Smooth muscle cell (in vitro differentiated cells): Measurements from ENCODE around the gene GPI. TPM values are rescaled to one million over a fixed set of nuclear protein-coding genes. Genes with fewer than 3 reads are reported as not detected.
"Not testable (repeated sequence)": the region's sequence is repeated elsewhere in the genome, so short reads cannot be mapped to it uniquely, and the experiment has no call there.

ENCODE experiments used
- DNase-seq: peaks from one replicate; lab custom pipeline; 2025; ENCODE audit not compliant: unreplicated experiment; lab: John Stamatoyannopoulos, UW
- H2AFZ ChIP-seq: fragments of 200-600 bp; sonication (generic); 2 replicates; pipeline ENCODE4 v1.6.0; 2016; ENCODE audit warnings: antibody characterized with exemption, low read depth, mild to moderate bottlenecking
- H3F3A ChIP-seq: fragments of 200-600 bp; sonication (generic); 2 replicates; pipeline ENCODE4 v1.6.0; 2017; ENCODE audit warnings: antibody characterized with exemption, low read depth
- H3K27ac ChIP-seq: fragments of 200-600 bp; sonication (generic); 2 replicates; pipeline ENCODE4 v1.5.1; 2016; ENCODE audit warnings: low read depth, mild to moderate bottlenecking
- H3K27me3 ChIP-seq: fragments of 200-600 bp; sonication (generic); 2 replicates; pipeline ENCODE4 v1.6.1; 2016; ENCODE audit warnings: low read depth, mild to moderate bottlenecking
- H3K36me3 ChIP-seq: fragments of 200-600 bp; sonication (generic); 2 replicates; pipeline ENCODE4 v1.5.1; 2016; ENCODE audit warnings: low read depth
- H3K4me1 ChIP-seq: fragments of 200-600 bp; sonication (generic); 2 replicates; pipeline ENCODE4 v1.5.1; 2016; ENCODE audit warnings: low read depth
- H3K4me2 ChIP-seq: fragments of 200-600 bp; sonication (generic); 2 replicates; pipeline ENCODE4 v1.6.0; 2016; ENCODE audit warnings: mild to moderate bottlenecking
- H3K4me3 ChIP-seq: fragments of 200-600 bp; sonication (generic); 2 replicates; pipeline ENCODE4 v1.5.1; 2016; ENCODE audit warnings: mild to moderate bottlenecking
- H3K79me2 ChIP-seq: fragments of 200-600 bp; sonication (generic); 2 replicates; pipeline ENCODE4 v1.6.0; 2016; ENCODE audit warnings: low read depth, mild to moderate bottlenecking
- H3K9ac ChIP-seq: fragments of 200-600 bp; sonication (generic); 2 replicates; pipeline ENCODE4 v1.6.0; 2016; ENCODE audit warnings: low read depth
- H3K9me3 ChIP-seq: fragments of 200-600 bp; sonication (generic); replicated peaks from 2 replicates; pipeline ENCODE4 v1.5.1; 2016; ENCODE audit warnings: low read depth
- H4K20me1 ChIP-seq: fragments of 200-600 bp; sonication (generic); 2 replicates; pipeline ENCODE4 v1.6.0; 2016; ENCODE audit warnings: low read depth
- CTCF ChIP-seq: fragments of 200-600 bp; sonication (generic); IDR thresholded peaks from 2 replicates; pipeline ENCODE4 v1.5.1; 2017; ENCODE audit warnings: borderline replicate concordance, mild to moderate bottlenecking, antibody characterized with exemption; ENCODE audit not compliant: insufficient read depth, poor library complexity, severe bottlenecking
- WGBS: methylation state at CpG from one replicate; pipeline ENCODE4 v1.1.7; 2016; ENCODE audit warnings: low lambda C conversion rate; 5-methylcytosine and 5-hydroxymethylcytosine counted together
- polyA plus RNA-seq: library from polyadenylated mRNA; unstranded; fragments of >200 nt; fragmentation: Nextera tagmentation; extraction: Ambion mirVana; gene quantifications from 2 replicates; pipeline ENCODE4 v1.2.1, GENCODE V29; 2016
- total RNA-seq: library from RNA; depleted of rRNA; stranded (reverse); fragments of >200 nt; gene quantifications from 2 replicates; pipeline ENCODE4 v1.2.3, GENCODE V29; 2014

The GPI gene
- total and polyA plus RNA-seq, 2 experiments from 2014 or later, result 132 to 233 TPM

GRCh38 chr19:34368338-34368737 is 3.3 kb downstream of the GPI start:
- H3K27me3 ChIP-seq, result no peaks in the 10 kb centered on the region
- no peak overlapping the region for H3K27ac ChIP-seq
- peaks cover 38% of the 10 kb centered on the region for H3K79me2 ChIP-seq
- peaks cover 71% of the 10 kb centered on the region for H4K20me1 ChIP-seq
- H3K36me3 ChIP-seq, result peaks cover 11% of the 10 kb centered on the region
- H3K9ac ChIP-seq, result no peak overlapping the region
- no peaks in the 10 kb centered on the region for H3K9me3 ChIP-seq
- no peak for TF ChIP-seq CTCF
- no peak overlapping the region for H2AFZ ChIP-seq
- H3F3A ChIP-seq, result peaks cover 3% of the 10 kb centered on the region
- DNase-seq, result no peak
- no peak overlapping the region for H3K4me2 ChIP-seq
- no peak overlapping the region for H3K4me3 ChIP-seq
- H3K4me1 ChIP-seq, result peaks cover 4% of the 10 kb centered on the region
- WGBS, result 95% methylated on average over 10 of the region's 10 CpGs

- H3K36me3 ChIP-seq, result peaks cover 11% of the 10 kb centered on the region
- not testable (repeated sequence) for H3K4me3 ChIP-seq, H3K27me3 ChIP-seq, H3K9ac ChIP-seq, H3K9me3 ChIP-seq, H3K4me1 ChIP-seq, DNase-seq, H2AFZ ChIP-seq, H3F3A ChIP-seq, H3K4me2 ChIP-seq, H3K27ac ChIP-seq
- 96% methylated on average over 10 of the region's 10 CpGs for WGBS
- peaks cover 78% of the 10 kb centered on the region for H4K20me1 ChIP-seq
- peaks cover 38% of the 10 kb centered on the region for H3K79me2 ChIP-seq
Measured at GRCh38 chr19:34369166-34369565, 4.2 kb downstream of the GPI start.

- Histone ChIP-seq H3K4me2 (no peak overlapping the region), H3K9ac (no peak overlapping the region), H3K36me3 (peaks cover 11% of the 10 kb centered on the region), H2AFZ (no peak overlapping the region), H3K79me2 (peaks cover 38% of the 10 kb centered on the region), H3K27me3 (no peaks in the 10 kb centered on the region), H3F3A (no peaks in the 10 kb centered on the region), H3K4me1 (no peaks in the 10 kb centered on the region), H3K9me3 (no peaks in the 10 kb centered on the region), H3K4me3 (no peak overlapping the region), H4K20me1 (peaks cover 87% of the 10 kb centered on the region), H3K27ac (no peak overlapping the region)
- no peak for TF ChIP-seq CTCF
- WGBS, result 95% methylated on average over 8 of the region's 8 CpGs
- DNase-seq, result no peak
Measured at GRCh38 chr19:34370117-34370516, 5.1 kb downstream of the GPI start.

GRCh38 chr19:34370983-34371382 is 6.0 kb downstream of the GPI start:
- H3K4me3 ChIP-seq, result no peak overlapping the region
- no peaks in the 10 kb centered on the region for H3K4me1 ChIP-seq
- no peak overlapping the region for H3K27ac ChIP-seq
- TF ChIP-seq CTCF, result no peak
- H3K79me2 ChIP-seq, result peaks cover 29% of the 10 kb centered on the region
- H3F3A ChIP-seq, result no peaks in the 10 kb centered on the region
- peaks cover 94% of the 10 kb centered on the region for H4K20me1 ChIP-seq
- DNase-seq, result no peak
- WGBS, result 90% methylated on average over 4 of the region's 4 CpGs
- no peak overlapping the region for H3K4me2 ChIP-seq
- no peaks in the 10 kb centered on the region for H3K27me3 ChIP-seq
- no peak overlapping the region for H2AFZ ChIP-seq
- H3K36me3 ChIP-seq, result peaks cover 11% of the 10 kb centered on the region
- no peak overlapping the region for H3K9ac ChIP-seq
- H3K9me3 ChIP-seq, result no peaks in the 10 kb centered on the region
